PC-9 (cell line): Measurements from ENCODE around the gene NUPR1. TPM values are rescaled to one million over a fixed set of nuclear protein-coding genes. Genes with fewer than 3 reads are reported as not detected.

Source experiments
- BruUV-seq: library from RNA; stranded (reverse); fragments of 400-500 nt; replicated peaks from 2 replicates; lab custom pipeline; 2021; lab: Mats Ljungman, UMichigan
- CTCF ChIA-PET: fragments of 300-600 bp; sonication (Branson Sonifier 250); formaldehyde crosslinking; loops from one replicate; lab custom pipeline; 2022; ENCODE audit warnings: antibody characterized with exemption; lab: Charles Lee
- POLR2A ChIA-PET: fragments of 300-600 bp; sonication (Branson Sonifier 250); formaldehyde crosslinking; loops from one replicate; lab custom pipeline; 2022; ENCODE audit warnings: antibody characterized with exemption; ENCODE audit not compliant: unreplicated experiment; lab: Charles Lee
- DNase-seq, 2 experiments: peaks; one replicate each; pipeline versions ENCODE4 v3.0.0 to v3.0.0-alpha.2; 2015 to 2022; ENCODE audit warnings: mixed read lengths in 1 of 2
- H2AFZ ChIP-seq: fragments of 200-600 bp; sonication (generic); 2 replicates; pipeline ENCODE4 v1.8.1; 2017; ENCODE audit warnings: antibody characterized with exemption
- H3F3A ChIP-seq: fragments of 200-600 bp; sonication (generic); 2 replicates; pipeline ENCODE4 v1.8.1; 2017; ENCODE audit warnings: antibody characterized with exemption, mild to moderate bottlenecking, low read depth; ENCODE audit not compliant: insufficient read depth
- H3K27ac ChIP-seq: fragments of 200-600 bp; sonication (generic); 2 replicates; pipeline ENCODE4 v1.6.1; 2016; ENCODE audit warnings: mixed run types
- H3K27me3 ChIP-seq: fragments of 200-600 bp; sonication (generic); 2 replicates; pipeline ENCODE4 v1.6.1; 2016; ENCODE audit warnings: low read depth, mixed run types; ENCODE audit not compliant: insufficient read depth
- H3K36me3 ChIP-seq: fragments of 200-600 bp; sonication (generic); 2 replicates; pipeline ENCODE4 v1.6.1; 2016; ENCODE audit warnings: low read depth, mixed run types
- H3K4me1 ChIP-seq: fragments of 200-600 bp; sonication (generic); replicated peaks from 2 replicates; pipeline ENCODE4 v1.6.1; 2016; ENCODE audit warnings: mixed run types; ENCODE audit not compliant: insufficient read depth
- H3K4me2 ChIP-seq: fragments of 200-600 bp; sonication (generic); 2 replicates; pipeline ENCODE4 v1.6.1; 2017; ENCODE audit warnings: mixed run types
- H3K4me3 ChIP-seq: fragments of 200-600 bp; sonication (generic); 2 replicates; pipeline ENCODE4 v1.6.1; 2016; ENCODE audit warnings: mixed run types
- H3K79me2 ChIP-seq: fragments of 200-600 bp; sonication (generic); 2 replicates; pipeline ENCODE4 v1.6.1; 2017; ENCODE audit warnings: low read depth, mixed run types
- H3K9me2 ChIP-seq: fragments of 200-600 bp; sonication (generic); 2 replicates; pipeline ENCODE4 v1.8.1; 2017; ENCODE audit warnings: mild to moderate bottlenecking; ENCODE audit not compliant: insufficient read depth
- H3K9me3 ChIP-seq: fragments of 200-600 bp; sonication (generic); 2 replicates; pipeline ENCODE4 v1.8.1; 2016; ENCODE audit warnings: low read depth; ENCODE audit not compliant: insufficient read depth
- H4K20me1 ChIP-seq: fragments of 200-600 bp; sonication (generic); 2 replicates; pipeline ENCODE4 v1.8.1; 2017; ENCODE audit not compliant: insufficient read depth
- CTCF ChIP-seq: fragments of 200-600 bp; sonication (generic); conservative IDR thresholded peaks from 2 replicates; pipeline ENCODE4 v1.6.1; 2017; ENCODE audit warnings: mixed run types, antibody characterized with exemption, mild to moderate bottlenecking, moderate library complexity
- EZH2 ChIP-seq: fragments of 200-600 bp; sonication (generic); IDR thresholded peaks from 2 replicates; pipeline ENCODE4 v1.8.0; 2017; ENCODE audit warnings: antibody characterized with exemption, low read depth
- intact Hi-C: fragments of 100-400 bp; cut with micrococcal nuclease; formaldehyde crosslinking; loops from one replicate; pipeline ENCODE4 v1.10.0; 2022; ENCODE audit not compliant: unreplicated experiment
- total RNA-seq: library from RNA; stranded (reverse); gene quantifications from 2 replicates; pipeline ENCODE4 v1.2.3, GENCODE V29; 2021

NUPR1 gene
- total RNA-seq, 1 experiment from 2014 or later = 17.3 TPM

GRCh38 chr16:28544998-28545397, 6.2 kb upstream of the NUPR1 start:
- Histone ChIP-seq H3K36me3 (no peaks in the 10 kb centered on the region), H2AFZ (no peak overlapping the region), H3K27ac (no peak overlapping the region), H3K79me2 (no peaks in the 10 kb centered on the region), H3K9me2 (no peaks in the 10 kb centered on the region), H3K9me3 (no peaks in the 10 kb centered on the region), H3K4me2 (no peak overlapping the region), H3K27me3 (no peaks in the 10 kb centered on the region), H3F3A (peaks cover 7% of the 10 kb centered on the region; the same call in 1 of the 2 replicates), H3K4me1 (peaks cover 15% of the 10 kb centered on the region), H3K4me3 (no peak overlapping the region), H4K20me1 (no peaks in the 10 kb centered on the region)
- CTCF ChIA-PET = no interaction called here
- no peak for TF ChIP-seq EZH2
- intact Hi-C loops = no loop called here
- POLR2A ChIA-PET = no interaction called here
- DNase-seq = no peak
- no TSS peak for BruUV-seq

- H3K4me3 ChIP-seq = no peak overlapping the region
- TF ChIP-seq CTCF = no peak
- no peak for TF ChIP-seq EZH2
- CTCF ChIA-PET = no interaction called here
Measured at GRCh38 chr16:28543072-28543471, 4.3 kb upstream of the NUPR1 start.

GRCh38 chr16:28542646-28543045, 3.9 kb upstream of the NUPR1 start:
- H2AFZ ChIP-seq = no peak overlapping the region
- no TSS peak for BruUV-seq
- H3K9me3 ChIP-seq = no peaks in the 10 kb centered on the region
- no peak for TF ChIP-seq EZH2
- no peak for TF ChIP-seq CTCF
- POLR2A ChIA-PET = no interaction called here
- CTCF ChIA-PET = no interaction called here
- peaks cover 28% of the 10 kb centered on the region for H3K4me1 ChIP-seq
- intact Hi-C loops = no loop called here
- H3K4me2 ChIP-seq = peak overlapping the region; percentile 41
- H4K20me1 ChIP-seq = no peaks in the 10 kb centered on the region
- H3K36me3 ChIP-seq = no peaks in the 10 kb centered on the region
- H3K27me3 ChIP-seq = no peaks in the 10 kb centered on the region
- DNase-seq = no peak
- peaks cover 7% of the 10 kb centered on the region; the same call in 1 of the 2 replicates for H3F3A ChIP-seq
- H3K27ac ChIP-seq = peak overlapping the region; percentile 24
- H3K4me3 ChIP-seq = no peak overlapping the region
- no peaks in the 10 kb centered on the region for H3K79me2 ChIP-seq
- no peaks in the 10 kb centered on the region for H3K9me2 ChIP-seq

More at GRCh38 chr16:28543072-28543471, 4.3 kb upstream of the NUPR1 start:
- BruUV-seq = no TSS peak
- Histone ChIP-seq H3F3A (peaks cover 7% of the 10 kb centered on the region; the same call in 1 of the 2 replicates), H3K27me3 (no peaks in the 10 kb centered on the region), H3K79me2 (no peaks in the 10 kb centered on the region), H3K36me3 (no peaks in the 10 kb centered on the region), H3K4me1 (peaks cover 28% of the 10 kb centered on the region), H3K9me3 (no peaks in the 10 kb centered on the region), H2AFZ (no peak overlapping the region), H3K27ac (peak overlapping the region; percentile 24), H3K4me2 (peak overlapping the region; percentile 41), H4K20me1 (no peaks in the 10 kb centered on the region), H3K9me2 (no peaks in the 10 kb centered on the region)
- intact Hi-C loops = no loop called here
- DNase-seq = peak; percentile 30 to 89
- POLR2A ChIA-PET = no interaction called here

GRCh38 chr16:28540346-28540745, 1.6 kb upstream of the NUPR1 start:
- TF ChIP-seq EZH2 = no peak
- TF ChIP-seq CTCF = no peak
- no peak overlapping the region for H3K4me3 ChIP-seq
- H3K27ac ChIP-seq = no peak overlapping the region
- ChIA-PET CTCF (interaction anchor here (0.5 kb wide), 1 partner anchor 10 kb away, joined by 5 read pairs; no protein-coding TSS in a partner anchor), POLR2A (no interaction called here)
- H3F3A ChIP-seq = peaks cover 7% of the 10 kb centered on the region; the same call in 1 of the 2 replicates
- no peak overlapping the region for H2AFZ ChIP-seq
- H3K4me2 ChIP-seq = no peak overlapping the region
- H3K36me3 ChIP-seq = no peaks in the 10 kb centered on the region
- no peaks in the 10 kb centered on the region for H3K9me2 ChIP-seq
- intact Hi-C loops = no loop called here
- no peaks in the 10 kb centered on the region for H3K79me2 ChIP-seq
- H4K20me1 ChIP-seq = no peaks in the 10 kb centered on the region
- no peak for DNase-seq
- no peaks in the 10 kb centered on the region for H3K27me3 ChIP-seq
- no TSS peak for BruUV-seq
- H3K9me3 ChIP-seq = no peaks in the 10 kb centered on the region
- peaks cover 28% of the 10 kb centered on the region for H3K4me1 ChIP-seq
